Peyer's patch (tissue), 4 donors: ENCODE data around the gene OBSCN.

Experiments
- CTCF ChIP-seq, 6 experiments: fragments of 450-650 bp in 4 of 6; fragments of 200-600 bp in 2 of 6; sonication (generic) in 1 of 6; IDR thresholded peaks; one replicate each; pipeline ENCODE4 v1.5.1; 2017 to 2019; ENCODE audit warnings: antibody characterized with exemption in 6 of 6, mild to moderate bottlenecking in 3 of 6, moderate library complexity in 1 of 6
- POLR2A ChIP-seq, 2 donors: fragments of 450-650 bp; IDR thresholded peaks; one replicate each; pipeline ENCODE4 v1.5.1; 2017; ENCODE audit warnings: antibody characterized with exemption in 2 of 2, mild to moderate bottlenecking in 2 of 2, moderate library complexity in 2 of 2

DNA sequence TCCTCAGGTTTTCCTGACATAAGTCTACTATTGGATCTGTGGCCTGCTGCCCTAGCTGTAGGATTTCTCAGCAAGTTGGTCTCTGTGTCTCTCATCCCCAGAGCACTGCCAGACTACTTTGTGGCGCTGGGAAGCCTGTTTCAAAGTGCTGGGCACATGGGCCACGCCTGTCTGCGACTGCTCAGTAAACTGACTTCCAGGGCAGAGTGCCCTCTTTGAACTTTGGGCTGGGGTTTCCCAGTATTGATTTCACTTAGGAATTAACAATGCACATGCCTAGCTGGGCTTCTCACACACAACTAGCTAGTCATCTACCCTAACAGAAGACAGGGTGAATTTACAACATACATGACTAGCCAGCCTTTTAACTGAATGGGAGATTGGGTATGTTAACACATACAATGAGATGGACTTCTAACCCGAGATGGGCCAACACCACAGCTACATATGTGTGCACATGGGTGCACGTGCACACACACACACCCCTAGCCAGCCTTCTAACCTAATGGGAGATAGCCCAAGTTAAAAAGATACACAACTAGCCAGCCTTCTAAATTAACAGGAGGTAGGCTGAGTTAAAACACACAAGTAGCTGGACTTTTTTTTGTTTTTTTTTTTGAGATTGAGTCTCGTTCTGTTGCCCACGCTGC lies 215.7 kb downstream of the OBSCN start:
- no peak for TF ChIP-seq CTCF (IDR thresholded peaks at IDR 0.05)
- no peak for TF ChIP-seq POLR2A (IDR thresholded peaks at IDR 0.05)
